ENCODE measurements around the gene STEAP1B. TPM values are rescaled to one million over a fixed set of nuclear protein-coding genes. Genes with fewer than 3 reads are reported as not detected.

Gene STEAP1B
- total RNA-seq, 1 experiment from 2014 or later = 3.2 TPM

DNA sequence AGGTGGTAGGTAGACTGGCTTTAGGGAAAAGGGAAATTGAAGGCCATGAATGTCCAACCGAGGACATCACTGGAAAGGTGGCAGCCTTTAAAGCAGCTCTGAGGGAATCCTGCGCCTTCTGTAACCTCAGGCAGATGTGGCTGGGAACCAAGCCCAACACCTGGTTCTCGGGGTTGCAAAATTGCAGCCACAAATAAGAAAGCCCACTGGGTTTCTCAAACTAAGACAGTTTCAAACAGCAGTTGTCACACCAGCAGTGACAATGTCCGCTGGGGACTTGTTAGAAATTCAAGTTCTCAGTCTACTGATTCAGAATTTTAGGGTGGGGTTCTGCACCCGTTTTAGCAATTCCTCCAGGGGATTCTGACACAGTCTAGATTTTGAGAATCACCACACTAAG is 42.7 kb upstream of the STEAP1B start:
- H4K91ac ChIP-seq (ENCODE audit: insufficient read length, low read depth, low read length) = no peak overlapping the region
- Mint-ChIP-seq H3K27ac (no peak overlapping the region), H3K27me3 (ENCODE audit: low read depth) (no peaks in the 10 kb centered on the region), H3K4me3 (no peak overlapping the region), H3K4me1 (peaks cover 4% of the 10 kb centered on the region in 2 experiments; a peak in 1 of 4 replicates), H3K36me3 (ENCODE audit: insufficient read depth in 1 of 3, low read depth in 3 of 3) (no peaks in the 10 kb centered on the region), H3K9me3 (no peaks in the 10 kb centered on the region)
- H3K27me3 ChIP-seq (ENCODE audit: insufficient read depth, low read length) = no peaks in the 10 kb centered on the region
- DNase-seq = no peak
- no peak overlapping the region for H4K5ac ChIP-seq (ENCODE audit: insufficient read length, low read depth, low read length)
- H3T11ph ChIP-seq (ENCODE audit: low read length) = no peak overlapping the region
- no peak overlapping the region for H2BK15ac ChIP-seq (ENCODE audit: low read depth, low read length)
- H3K27ac ChIP-seq (ENCODE audit: insufficient read length, low read depth, low read length) = no peak overlapping the region
- H2AK5ac ChIP-seq (ENCODE audit: insufficient read length, low read length) = no peak overlapping the region
- H3K9me3 ChIP-seq (ENCODE audit: control insufficient read depth, low read depth, low read length) = no peaks in the 10 kb centered on the region
- H2AFZ ChIP-seq (ENCODE audit: low read length) = no peak overlapping the region
- no peak overlapping the region for H2BK5ac ChIP-seq (ENCODE audit: insufficient read length, low read length)
- H3K18ac ChIP-seq (ENCODE audit: insufficient read length, low read depth, low read length) = no peak overlapping the region
- no peak overlapping the region for H4K8ac ChIP-seq (replicated peaks; ENCODE audit: insufficient read length, low read depth, low read length)
- H2BK12ac ChIP-seq (ENCODE audit: insufficient read length, low read depth, low read length) = no peak overlapping the region
- no peak overlapping the region for H2BK120ac ChIP-seq (ENCODE audit: low read depth, low read length, poor library complexity, severe bottlenecking)
- no peaks in the 10 kb centered on the region for H3K79me1 ChIP-seq (ENCODE audit: insufficient read depth, low read depth, low read length, poor library complexity, severe bottlenecking)
- no peak overlapping the region for H3K4ac ChIP-seq (ENCODE audit: low read depth, low read length)
- H3K23ac ChIP-seq (ENCODE audit: insufficient read length, low read depth, low read length) = no peak overlapping the region
- no peak overlapping the region for H3K9ac ChIP-seq (ENCODE audit: extremely low read depth, insufficient read length, low read length)
- no peak overlapping the region for H2BK20ac ChIP-seq (ENCODE audit: low read depth, low read length, poor library complexity, severe bottlenecking)
- no peak overlapping the region for H3K56ac ChIP-seq (ENCODE audit: insufficient read length, low read depth, low read length)
- H3K4me1 ChIP-seq (ENCODE audit: insufficient read depth, low read length) = no peaks in the 10 kb centered on the region
- no CpG with 5 or more reads among the region's 5 CpGs for WGBS (ENCODE audit: extremely low coverage, insufficient read length, low lambda C conversion rate)
- no peak overlapping the region for H3K14ac ChIP-seq (ENCODE audit: insufficient read depth, low read length)
- H3K23me2 ChIP-seq (ENCODE audit: insufficient read length, low read depth, low read length, poor library complexity, severe bottlenecking) = no peaks in the 10 kb centered on the region
- no peaks in the 10 kb centered on the region for H3K79me2 ChIP-seq (ENCODE audit: insufficient read depth, low read length)
- TF ChIP-seq, protein P1, sequence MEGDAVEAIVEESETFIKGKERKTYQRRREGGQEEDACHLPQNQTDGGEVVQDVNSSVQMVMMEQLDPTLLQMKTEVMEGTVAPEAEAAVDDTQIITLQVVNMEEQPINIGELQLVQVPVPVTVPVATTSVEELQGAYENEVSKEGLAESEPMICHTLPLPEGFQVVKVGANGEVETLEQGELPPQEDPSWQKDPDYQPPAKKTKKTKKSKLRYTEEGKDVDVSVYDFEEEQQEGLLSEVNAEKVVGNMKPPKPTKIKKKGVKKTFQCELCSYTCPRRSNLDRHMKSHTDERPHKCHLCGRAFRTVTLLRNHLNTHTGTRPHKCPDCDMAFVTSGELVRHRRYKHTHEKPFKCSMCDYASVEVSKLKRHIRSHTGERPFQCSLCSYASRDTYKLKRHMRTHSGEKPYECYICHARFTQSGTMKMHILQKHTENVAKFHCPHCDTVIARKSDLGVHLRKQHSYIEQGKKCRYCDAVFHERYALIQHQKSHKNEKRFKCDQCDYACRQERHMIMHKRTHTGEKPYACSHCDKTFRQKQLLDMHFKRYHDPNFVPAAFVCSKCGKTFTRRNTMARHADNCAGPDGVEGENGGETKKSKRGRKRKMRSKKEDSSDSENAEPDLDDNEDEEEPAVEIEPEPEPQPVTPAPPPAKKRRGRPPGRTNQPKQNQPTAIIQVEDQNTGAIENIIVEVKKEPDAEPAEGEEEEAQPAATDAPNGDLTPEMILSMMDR (conservative IDR thresholded peaks at IDR 0.05) = no peak
- no peaks in the 10 kb centered on the region for H4K20me1 ChIP-seq (ENCODE audit: control insufficient read depth, insufficient read depth, insufficient read length)
- H3K4me2 ChIP-seq (ENCODE audit: insufficient read depth, insufficient read length, low read length) = no peak overlapping the region
